SK-N-SH (cell line): ENCODE results near the gene APLP2. TPM values are rescaled to one million over a fixed set of nuclear protein-coding genes. Genes with fewer than 3 reads are reported as not detected.

Experiments
- CTCF ChIA-PET: fragments of 300-600, 350-600 bp; formaldehyde crosslinking; extraction: SDS; loops from one replicate; lab custom pipeline; 2021; lab: Yijun Ruan, JAX
- POLR2A ChIA-PET: fragments of 350-600 bp; sonication (Branson Sonifier 250); formaldehyde crosslinking; extraction: SDS; loops from one replicate; lab custom pipeline; 2020; ENCODE audit warnings: antibody characterized with exemption, inconsistent platforms; lab: Yijun Ruan, JAX
- DNase-seq: peaks from one replicate; pipeline ENCODE4 v3.0.0; 2012
- H2AFZ ChIP-seq: fragments of 200-600 bp; sonication (generic); 2 replicates; pipeline ENCODE4 v1.8.1; 2016; ENCODE audit warnings: antibody characterized with exemption, mild to moderate bottlenecking, low read depth
- H3F3A ChIP-seq: fragments of 200-600 bp; sonication (generic); replicated peaks from 2 replicates; pipeline ENCODE3; 2016; ENCODE audit warnings: antibody characterized with exemption, mild to moderate bottlenecking; ENCODE audit not compliant: insufficient read depth
- H3K27ac ChIP-seq, 2 experiments: fragments of 200-500 bp in 1 of 2; fragments of 200-600 bp in 1 of 2; sonication (Bioruptor generic) in 1 of 2; sonication (generic), shearing (Covaris generic) in 1 of 2; 2 replicates each; pipeline versions ENCODE4 v1.5.1 to v1.6.1; 2014 to 2016; ENCODE audit warnings: low read depth in 2 of 2, inconsistent platforms in 1 of 2, low read length in 1 of 2, mild to moderate bottlenecking in 1 of 2, mixed read lengths in 1 of 2
- H3K27me3 ChIP-seq: fragments of 200-600 bp; sonication (generic), shearing (Covaris generic); 2 replicates; pipeline ENCODE4 v1.6.1; 2016; ENCODE audit warnings: mixed run types; ENCODE audit not compliant: insufficient read depth
- H3K36me3 ChIP-seq, 2 experiments: fragments of 200-500 bp in 1 of 2; fragments of 200-600 bp in 1 of 2; sonication (Bioruptor generic) in 1 of 2; sonication (generic) in 1 of 2; replicated peaks in 1 of 2; 2 replicates each; pipeline versions ENCODE3 to v1.5.1; 2014 to 2016; ENCODE audit warnings: low read length in 1 of 2, mild to moderate bottlenecking in 1 of 2; ENCODE audit not compliant: insufficient read depth in 2 of 2, control insufficient read depth in 1 of 2
- H3K4me1 ChIP-seq, 2 experiments: fragments of 200-500 bp in 1 of 2; fragments of 200-600 bp in 1 of 2; sonication (Bioruptor generic) in 1 of 2; sonication (generic), shearing (Covaris generic) in 1 of 2; 2 replicates each; pipeline versions ENCODE4 v1.5.1 to v1.6.1; 2014 to 2016; ENCODE audit warnings: low read depth in 1 of 2, low read length in 1 of 2, mixed run types in 1 of 2; ENCODE audit not compliant: insufficient read depth in 2 of 2, control insufficient read depth in 1 of 2
- H3K4me2 ChIP-seq: fragments of 200-600 bp; sonication (generic), shearing (Covaris generic); 2 replicates; pipeline ENCODE4 v1.6.1; 2017; ENCODE audit warnings: mixed run types
- H3K4me3 ChIP-seq, 2 experiments: fragments of 200-500 bp in 1 of 2; fragments of 200-600 bp in 1 of 2; sonication (Bioruptor generic) in 1 of 2; sonication (generic), shearing (Covaris generic) in 1 of 2; 2 replicates each; pipeline versions ENCODE4 v1.5.1 to v1.8.1; 2014 to 2016; ENCODE audit warnings: low read depth in 2 of 2, inconsistent platforms in 1 of 2, low read length in 1 of 2, mild to moderate bottlenecking in 1 of 2, mixed read lengths in 1 of 2, moderate library complexity in 1 of 2
- H3K79me2 ChIP-seq: fragments of 200-600 bp; sonication (generic); 2 replicates; pipeline ENCODE4 v1.8.1; 2017; ENCODE audit warnings: mild to moderate bottlenecking; ENCODE audit not compliant: insufficient read depth
- H3K9ac ChIP-seq: fragments of 200-600 bp; sonication (generic); 2 replicates; pipeline ENCODE4 v1.6.1; 2017; ENCODE audit warnings: mixed run types
- H3K9me2 ChIP-seq: fragments of 200-600 bp; sonication (generic); 2 replicates; pipeline ENCODE4 v1.6.1; 2017; ENCODE audit warnings: mixed run types
- H3K9me3 ChIP-seq: fragments of 200-600 bp; sonication (generic); 2 replicates; pipeline ENCODE4 v1.6.1; 2017; ENCODE audit warnings: mixed run types, mild to moderate bottlenecking, moderate library complexity
- H4K20me1 ChIP-seq: fragments of 200-600 bp; sonication (generic); 2 replicates; pipeline ENCODE4 v1.6.1; 2017; ENCODE audit warnings: mild to moderate bottlenecking, mixed run types; ENCODE audit not compliant: insufficient read depth
- EP300 ChIP-seq, 2 experiments: IDR thresholded peaks; 2 replicates each; pipeline versions ENCODE4 v1.4.0 to v1.6.1; 2012; ENCODE audit warnings: borderline replicate concordance in 1 of 2, low read depth in 1 of 2, low read length in 1 of 2
- EZH2phosphoT487 ChIP-seq: fragments of 200-600 bp; sonication (generic); IDR thresholded peaks from 2 replicates; pipeline ENCODE4 v1.6.1; 2017; ENCODE audit warnings: low read depth, mixed run types, mild to moderate bottlenecking, antibody characterized with exemption, moderate library complexity, borderline replicate concordance
- FOXJ3 ChIP-seq: sonication (generic); formaldehyde crosslinking; IDR thresholded peaks from 2 replicates; pipeline ENCODE4 v1.5.1; 2020; ENCODE audit warnings: mild to moderate bottlenecking, missing genetic modification reagents
- GABPA ChIP-seq: IDR thresholded peaks from 2 replicates; pipeline ENCODE4 v1.4.0; 2012; ENCODE audit warnings: low read depth, mild to moderate bottlenecking
- IRF3 ChIP-seq: fragments of 150-350 bp; IDR thresholded peaks from 2 replicates; pipeline ENCODE4 v1.6.1; 2016; ENCODE audit warnings: mild to moderate bottlenecking, low read depth, low read length
- MAX ChIP-seq: IDR thresholded peaks from 2 replicates; pipeline ENCODE4 v1.4.0; 2012; ENCODE audit warnings: low read depth
- MEF2A ChIP-seq: IDR thresholded peaks from 2 replicates; pipeline ENCODE4 v1.4.0; 2012; ENCODE audit warnings: low read depth, borderline replicate concordance
- MXI1 ChIP-seq: IDR thresholded peaks from 2 replicates; pipeline ENCODE4 v1.6.1; 2012; ENCODE audit warnings: mild to moderate bottlenecking, low read depth, low read length, improper control_type of control experiment
- PBX3 ChIP-seq: IDR thresholded peaks from 2 replicates; pipeline ENCODE4; 2012
- POLR2AphosphoS5 ChIP-seq: IDR thresholded peaks from 2 replicates; pipeline ENCODE4 v1.6.1; 2012; ENCODE audit warnings: low read depth, low read length
- REST ChIP-seq: IDR thresholded peaks from 2 replicates; pipeline ENCODE4 v1.6.1; 2012; ENCODE audit warnings: mild to moderate bottlenecking, low read depth, low read length, moderate library complexity
- RXRA ChIP-seq: IDR thresholded peaks from 2 replicates; pipeline ENCODE4 v1.4.0; 2012; ENCODE audit warnings: low read depth, mild to moderate bottlenecking, borderline replicate concordance
- SIN3A ChIP-seq: IDR thresholded peaks from 2 replicates; pipeline ENCODE4 v1.6.1; 2012; ENCODE audit warnings: low read depth, mild to moderate bottlenecking, low read length, moderate library complexity, borderline replicate concordance
- SMC3 ChIP-seq: IDR thresholded peaks from 2 replicates; pipeline ENCODE4 v1.6.1; 2012; ENCODE audit warnings: low read depth, low read length, improper control_type of control experiment
- TAF1 ChIP-seq: IDR thresholded peaks from 2 replicates; pipeline ENCODE4 v1.6.1; 2012; ENCODE audit warnings: low read depth, mild to moderate bottlenecking, low read length, moderate library complexity, borderline replicate concordance
- TCF12 ChIP-seq: IDR thresholded peaks from 2 replicates; pipeline ENCODE4 v1.4.0; 2012
- TEAD4 ChIP-seq: IDR thresholded peaks from 2 replicates; pipeline ENCODE4 v1.4.0; 2012; ENCODE audit warnings: mild to moderate bottlenecking, borderline replicate concordance; ENCODE audit not compliant: insufficient read depth
- USF1 ChIP-seq: IDR thresholded peaks from 2 replicates; pipeline ENCODE4 v1.4.0; 2012; ENCODE audit warnings: low read depth, borderline replicate concordance
- ZBTB33 ChIP-seq: IDR thresholded peaks from 2 replicates; pipeline ENCODE4 v1.4.0; 2012; ENCODE audit warnings: low read depth, borderline replicate concordance
- WGBS: methylation state at CpG from one replicate; pipeline ENCODE4 v1.1.6; 2017; ENCODE audit warnings: low lambda C conversion rate; 5-methylcytosine and 5-hydroxymethylcytosine counted together
- polyA plus RNA-seq, 3 experiments: library from polyadenylated mRNA; depleted of rRNA; stranded (reverse); fragments of >200 nt; gene quantifications; 2 replicates each; pipeline ENCODE4 v1.2.3, GENCODE V29; 2012

Gene APLP2
- polyA plus RNA-seq, 1 of the 3 experiments (the other 2 are of a cell fraction), result 424 TPM

- CTCF ChIA-PET, result interaction anchor here (0.8 to 1.1 kb wide), 2 partner anchors 18 to 21 kb away, joined by 3 to 4 read pairs; no protein-coding TSS in a partner anchor
- Histone ChIP-seq H3K9ac (no peak overlapping the region), H3K4me3 (no peak overlapping the region), H3K36me3 (no peaks in the 10 kb centered on the region), H2AFZ (no peak overlapping the region), H3K9me2 (no peaks in the 10 kb centered on the region), H3K4me1 (no peaks in the 10 kb centered on the region), H3K9me3 (no peaks in the 10 kb centered on the region), H4K20me1 (no peaks in the 10 kb centered on the region), H3K27me3 (no peaks in the 10 kb centered on the region; the same call in 1 of the 2 replicates), H3K27ac (no peak overlapping the region), H3K4me2 (no peak overlapping the region), H3K79me2 (no peaks in the 10 kb centered on the region), H3F3A (no peaks in the 10 kb centered on the region)
- DNase-seq, result no peak
- POLR2A ChIA-PET, result no interaction called here
- TF ChIP-seq FOXJ3 (CRISPR knock-in tag) (no peak), MEF2A (no peak), REST (no peak), USF1 (no peak), TEAD4 (no peak), ZBTB33 (no peak), RXRA (no peak), IRF3 (no peak), SIN3A (no peak), POLR2AphosphoS5 (no peak), EZH2phosphoT487 (no peak), GABPA (no peak), EP300 (IDR thresholded peaks at IDR 0.05; ENCODE audit: borderline replicate concordance in 1 of 2, low read depth in 1 of 2, low read length in 1 of 2) (no peak), PBX3 (no peak), SMC3 (no peak), MXI1 (no peak), MAX (no peak), TCF12 (no peak), TAF1 (no peak)
- 83% methylated on average over 11 of the region's 11 CpGs for WGBS
These were observed 114.3 kb downstream of the APLP2 start for GRCh38 chr11:130183878-130184610.
